Keratinocyte (primary cell): ENCODE data around the gene ADGRF5. TPM values are rescaled to one million over a fixed set of nuclear protein-coding genes. Genes with fewer than 3 reads are reported as not detected.

Experiments used
- DNase-seq: peaks from one replicate; pipeline ENCODE4 v3.0.0-alpha.2; 2011; ENCODE audit warnings: low read depth, missing footprints, low spot score
- FAIRE-seq: peaks from 2 replicates; lab custom pipeline; 2011; peaks lifted over from hg19 to GRCh38; lab: Jason Lieb, UNC
- H2AFZ ChIP-seq: 2 replicates; pipeline ENCODE4 v1.6.0; 2012; ENCODE audit warnings: low read length, control low read depth, inconsistent platforms; ENCODE audit not compliant: control insufficient read depth
- H3K27ac ChIP-seq: 2 replicates; pipeline ENCODE4 v1.5.1; 2011; ENCODE audit warnings: low read length; ENCODE audit not compliant: control insufficient read depth, insufficient read depth
- H3K27me3 ChIP-seq: 3 replicates; pipeline ENCODE4 v1.6.0; 2011; ENCODE audit warnings: low read length; ENCODE audit not compliant: control insufficient read depth, insufficient read depth; ENCODE audit errors: extremely low read depth
- H3K36me3 ChIP-seq, 2 experiments: 2 replicates in 1 of 2; 3 replicates in 1 of 2; pipeline ENCODE4 v1.5.1; 2011; ENCODE audit warnings: low read length in 2 of 2, mild to moderate bottlenecking in 1 of 2; ENCODE audit not compliant: control insufficient read depth in 2 of 2, insufficient read depth in 2 of 2; ENCODE audit errors: extremely low read depth in 1 of 2
- H3K4me1 ChIP-seq: 3 replicates; pipeline ENCODE4 v1.5.1; 2011; ENCODE audit warnings: low read length; ENCODE audit not compliant: control insufficient read depth, insufficient read depth; ENCODE audit errors: extremely low read depth
- H3K4me2 ChIP-seq: 3 replicates; pipeline ENCODE4 v1.6.0; 2011; ENCODE audit warnings: low read depth, low read length; ENCODE audit not compliant: control insufficient read depth, insufficient read depth; ENCODE audit errors: extremely low read depth
- H3K4me3 ChIP-seq, 3 experiments: fragments of 200-600 bp in 1 of 3; sonication (generic) in 1 of 3; 2 replicates in 2 of 3; 3 replicates in 1 of 3; pipeline ENCODE4 v1.5.1; 2011 to 2016; ENCODE audit warnings: low read length in 3 of 3, mild to moderate bottlenecking in 3 of 3, control low read depth in 2 of 3, inconsistent platforms in 1 of 3, low read depth in 1 of 3, mixed read lengths in 1 of 3, mixed run types in 1 of 3, moderate library complexity in 1 of 3; ENCODE audit not compliant: control insufficient read depth in 2 of 3, insufficient read depth in 2 of 3; ENCODE audit errors: extremely low read depth in 1 of 3
- H3K79me2 ChIP-seq: 2 replicates; pipeline ENCODE4 v1.6.0; 2012; ENCODE audit warnings: low read length; ENCODE audit not compliant: control insufficient read depth, insufficient read depth
- H3K9ac ChIP-seq: 3 replicates; pipeline ENCODE4 v1.6.0; 2011; ENCODE audit warnings: low read length; ENCODE audit not compliant: control insufficient read depth, insufficient read depth; ENCODE audit errors: extremely low read depth
- H3K9me1 ChIP-seq: 3 replicates; pipeline ENCODE4 v1.6.0; 2011; ENCODE audit warnings: low read length; ENCODE audit not compliant: control insufficient read depth, insufficient read depth; ENCODE audit errors: extremely low read depth
- H3K9me3 ChIP-seq: 2 replicates; pipeline ENCODE4 v1.5.1; 2012; ENCODE audit warnings: low read depth, low read length; ENCODE audit not compliant: control insufficient read depth
- H4K20me1 ChIP-seq: 3 replicates; pipeline ENCODE4 v1.6.0; 2011; ENCODE audit warnings: low read length; ENCODE audit not compliant: control insufficient read depth, insufficient read depth; ENCODE audit errors: extremely low read depth
- CTCF ChIP-seq, 3 experiments: IDR thresholded peaks in 1 of 3; conservative IDR thresholded peaks in 1 of 3; optimal IDR thresholded peaks in 1 of 3; 2 replicates in 2 of 3; 3 replicates in 1 of 3; pipeline versions ENCODE3 to v1.5.1; 2011; ENCODE audit warnings: low read length in 3 of 3, mild to moderate bottlenecking in 3 of 3, moderate library complexity in 2 of 3, control low read depth in 1 of 3, inconsistent platforms in 1 of 3; ENCODE audit not compliant: insufficient read depth in 2 of 3; ENCODE audit errors: extremely low read depth in 1 of 3
- EZH2 ChIP-seq: IDR thresholded peaks from one replicate; pipeline ENCODE4 v1.6.1; 2012; ENCODE audit warnings: inconsistent platforms, mild to moderate bottlenecking, low read length, moderate library complexity
- dilution Hi-C: fragments of 300-500 bp; cut with MboI; formaldehyde crosslinking; loops from one replicate; pipeline ENCODE4 v1.7.0; 2020; ENCODE audit warnings: low sequenced_read_pairs; ENCODE audit not compliant: extremely low pct_ligation_motif_present
- polyA plus RNA-seq, 5 experiments: library from polyadenylated mRNA; depleted of rRNA in 3 of 5; stranded (reverse) in 3 of 5; stranded (forward) in 1 of 5; unstranded in 1 of 5; fragments of >200 nt; gene quantifications; 1 replicate in 1 of 5; 2 replicates in 3 of 5; 3 replicates in 1 of 5; pipeline versions ENCODE4 v1.2.1 to v1.2.3, GENCODE V29; 2011 to 2012; ENCODE audit warnings: missing spikeins in 2 of 5, low read depth in 1 of 5, low replicate concordance in 1 of 5

Gene ADGRF5
- polyA plus RNA-seq, 1 donor (not counting 4 experiments of a cell fraction or from before 2014, with no cell fraction given): not detected

DNA sequence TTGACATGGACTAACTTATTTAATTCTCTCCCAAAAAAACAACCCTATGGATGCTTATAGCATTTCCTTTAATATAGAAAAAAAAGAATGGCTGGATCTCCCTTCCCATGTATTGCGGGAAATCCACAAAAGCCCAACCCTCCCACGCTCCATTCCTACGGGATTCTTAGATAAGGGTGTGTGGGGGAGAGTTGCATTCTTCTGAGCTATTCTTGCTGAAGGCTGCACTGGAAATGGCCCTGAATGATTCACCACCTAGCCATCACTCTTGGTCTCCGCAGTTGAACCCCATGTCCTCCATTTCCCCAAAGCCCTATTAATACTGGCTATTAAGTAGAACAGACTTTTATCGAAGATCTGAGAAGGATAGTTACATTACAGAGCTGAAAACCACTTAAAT is 41.9 kb upstream of the ADGRF5 start:
- FAIRE-seq (no peak), DNase-seq (no peak)
- dilution Hi-C loops: no loop called here
- H3K27ac ChIP-seq: no peak overlapping the region
- peaks cover 5% of the 10 kb centered on the region for H3K4me1 ChIP-seq
- H3K4me2 ChIP-seq: no peak overlapping the region
- no peaks in the 10 kb centered on the region for H3K36me3 ChIP-seq
- TF ChIP-seq CTCF (optimal IDR thresholded peaks at IDR 0.05 in 1 of 3, IDR thresholded peaks at IDR 0.05 in 1 of 3, conservative IDR thresholded peaks at IDR 0.05 in 1 of 3; ENCODE audit: extremely low read depth in 1 of 3, insufficient read depth in 2 of 3, low read length in 3 of 3): no peak
- TF ChIP-seq EZH2: no peak
- H3K4me3 ChIP-seq: no peak overlapping the region
- H3K9me3 ChIP-seq: no peaks in the 10 kb centered on the region
- no peak overlapping the region for H2AFZ ChIP-seq
- H4K20me1 ChIP-seq: no peaks in the 10 kb centered on the region
- no peaks in the 10 kb centered on the region for H3K9me1 ChIP-seq
- H3K79me2 ChIP-seq: no peaks in the 10 kb centered on the region
- H3K9ac ChIP-seq: no peak overlapping the region
- no peaks in the 10 kb centered on the region for H3K27me3 ChIP-seq

- Histone ChIP-seq H3K27me3 (no peaks in the 10 kb centered on the region), H3K4me2 (no peak overlapping the region), H3K36me3 (no peaks in the 10 kb centered on the region), H4K20me1 (no peaks in the 10 kb centered on the region), H3K9me3 (no peaks in the 10 kb centered on the region), H2AFZ (no peak overlapping the region), H3K9ac (no peak overlapping the region), H3K4me1 (peaks cover 5% of the 10 kb centered on the region), H3K9me1 (no peaks in the 10 kb centered on the region), H3K4me3 (no peak overlapping the region), H3K79me2 (no peaks in the 10 kb centered on the region), H3K27ac (no peak overlapping the region)
- dilution Hi-C loops: no loop called here
- TF ChIP-seq EZH2 (no peak), CTCF (optimal IDR thresholded peaks at IDR 0.05 in 1 of 3, IDR thresholded peaks at IDR 0.05 in 1 of 3, conservative IDR thresholded peaks at IDR 0.05 in 1 of 3; ENCODE audit: extremely low read depth in 1 of 3, insufficient read depth in 2 of 3, low read length in 3 of 3) (no peak)
- FAIRE-seq (no peak), DNase-seq (no peak)
Observed at GRCh38 chr6:46963039-46963438, 41.3 kb upstream of the ADGRF5 start.
